Muscle layer of duodenum (tissue), 2 donors: ENCODE results near the gene WASHC2A.
"Not testable (repeated sequence)": the region's sequence is repeated elsewhere in the genome, so short reads cannot be mapped to it uniquely, and the experiment has no call there.

ENCODE experiments used
- H3K27ac ChIP-seq: one replicate; pipeline ENCODE4 v1.7.0; 2013; ENCODE audit warnings: mild to moderate bottlenecking, low read length
- H3K27me3 ChIP-seq: one replicate; pipeline ENCODE4 v1.7.0; 2013; ENCODE audit warnings: low read depth, mild to moderate bottlenecking, control low read depth, low read length
- H3K36me3 ChIP-seq, 2 donors: one replicate each; pipeline ENCODE4 v1.7.0; 2013; ENCODE audit warnings: low read length in 2 of 2, control low read depth in 1 of 2, mild to moderate bottlenecking in 1 of 2; ENCODE audit not compliant: insufficient read depth in 2 of 2, control insufficient read depth in 1 of 2
- H3K4me1 ChIP-seq, 2 donors: one replicate each; pipeline ENCODE4 v1.7.0; 2013; ENCODE audit warnings: low read length in 2 of 2, mild to moderate bottlenecking in 2 of 2, control low read depth in 1 of 2, moderate library complexity in 1 of 2; ENCODE audit not compliant: insufficient read depth in 2 of 2, control insufficient read depth in 1 of 2
- H3K4me3 ChIP-seq, 2 donors: one replicate each; pipeline ENCODE4 v1.7.0; 2013; ENCODE audit warnings: low read length in 2 of 2, low read depth in 1 of 2, mild to moderate bottlenecking in 1 of 2
- H3K9me3 ChIP-seq, 2 donors: one replicate each; pipeline ENCODE4 v1.7.0; 2013; ENCODE audit warnings: low read length in 2 of 2, control low read depth in 1 of 2, mild to moderate bottlenecking in 1 of 2; ENCODE audit not compliant: control insufficient read depth in 1 of 2
- donor health status: healthy.

Gene WASHC2A

GRCh38 chr10:50159856-50160255 lies 92.1 kb downstream of the WASHC2A start:
- H3K36me3 ChIP-seq, H3K9me3 ChIP-seq, H3K27me3 ChIP-seq, H3K4me3 ChIP-seq, H3K4me1 ChIP-seq, H3K27ac ChIP-seq: not testable (repeated sequence)

- H3K27me3 ChIP-seq, H3K36me3 ChIP-seq, H3K4me1 ChIP-seq, H3K27ac ChIP-seq, H3K9me3 ChIP-seq, H3K4me3 ChIP-seq: not testable (repeated sequence)
Measured at GRCh38 chr10:50165038-50165437, 97.3 kb downstream of the WASHC2A start.

- H3K27ac ChIP-seq, H3K9me3 ChIP-seq, H3K36me3 ChIP-seq, H3K4me3 ChIP-seq, H3K27me3 ChIP-seq, H3K4me1 ChIP-seq: not testable (repeated sequence)
Measured at GRCh38 chr10:50167833-50168232, 100.1 kb downstream of the WASHC2A start.

- not testable (repeated sequence) for H3K36me3 ChIP-seq, H3K27ac ChIP-seq, H3K27me3 ChIP-seq, H3K9me3 ChIP-seq, H3K4me1 ChIP-seq, H3K4me3 ChIP-seq
Measured at GRCh38 chr10:50169506-50169905, 101.8 kb downstream of the WASHC2A start.

- H3K27me3 ChIP-seq, H3K27ac ChIP-seq, H3K36me3 ChIP-seq, H3K4me3 ChIP-seq, H3K4me1 ChIP-seq, H3K9me3 ChIP-seq: not testable (repeated sequence)
Measured at GRCh38 chr10:50174788-50175525, 107.2 kb downstream of the WASHC2A start.
